PC-3 (cell line): Measurements from ENCODE around the gene THADA.

Source experiments
- CTCF ChIP-seq: fragments of 300-600 bp; sonication (generic); conservative IDR thresholded peaks from 2 replicates; pipeline ENCODE4 v1.5.1; 2017; ENCODE audit warnings: antibody characterized with exemption, low read depth, mild to moderate bottlenecking, low read length
- EZH2 ChIP-seq: fragments of 300-600 bp; sonication (generic); IDR thresholded peaks from one replicate; pipeline ENCODE4 v1.6.1; 2017; ENCODE audit warnings: antibody characterized with exemption, mild to moderate bottlenecking, low read length; ENCODE audit not compliant: unreplicated experiment
- EZH2phosphoT487 ChIP-seq: fragments of 300-600 bp; sonication (generic); IDR thresholded peaks from 2 replicates; pipeline ENCODE4 v1.6.1; 2018; ENCODE audit warnings: mild to moderate bottlenecking, antibody characterized with exemption, low read length, borderline replicate concordance

GRCh38 chr2:43239981-43240765 lies 355.7 kb downstream of the THADA start:
- TF ChIP-seq CTCF, result peak; percentile 54
- TF ChIP-seq EZH2, result no peak
- no peak for TF ChIP-seq EZH2phosphoT487
